Activated CD8-positive, alpha-beta T cell treated with anti-CD3 and anti-CD28 coated beads for 36 hours (primary cell): ENCODE data around the gene EFNA1. TPM values are rescaled to one million over a fixed set of nuclear protein-coding genes. Genes with fewer than 3 reads are reported as not detected.

Experiments used
- ATAC-seq: fragments of 200-7000 bp; cut with Tn5 transposase; one replicate; pipeline ENCODE4 v1.10.0; 2021; ENCODE audit warnings: mild to moderate bottlenecking, moderate library complexity
- CTCF ChIA-PET: fragments of 350-600 bp; sonication (Branson Sonifier 250); formaldehyde crosslinking; loops from one replicate; lab custom pipeline; 2021; ENCODE audit warnings: antibody characterized with exemption; lab: Charles Lee
- POLR2A ChIA-PET: fragments of 350-600 bp; sonication (Branson Sonifier 250); formaldehyde crosslinking; loops from one replicate; lab custom pipeline; 2021; ENCODE audit warnings: antibody characterized with exemption; lab: Charles Lee
- DNase-seq: peaks from one replicate; pipeline ENCODE4 v3.0.0-alpha.2; 2020
- H3K27ac Mint-ChIP-seq: one replicate; pipeline ENCODE4 v1.8.0; 2021; ENCODE audit warnings: mild to moderate bottlenecking, mixed read lengths
- H3K27me3 Mint-ChIP-seq: one replicate; pipeline ENCODE4 v1.8.0; 2021; ENCODE audit warnings: mixed read lengths
- H3K36me3 Mint-ChIP-seq: one replicate; pipeline ENCODE4 v1.8.0; 2021; ENCODE audit warnings: low read depth, mixed read lengths
- H3K4me1 Mint-ChIP-seq: one replicate; pipeline ENCODE4 v1.8.0; 2021; ENCODE audit warnings: low read depth, mixed read lengths
- H3K4me3 Mint-ChIP-seq: one replicate; pipeline ENCODE4 v1.8.0; 2021; ENCODE audit warnings: mild to moderate bottlenecking, moderate library complexity, mixed read lengths
- H3K9me3 Mint-ChIP-seq: one replicate; pipeline ENCODE4 v1.8.0; 2021; ENCODE audit warnings: mixed read lengths
- CTCF ChIP-seq: fragments of 200-600 bp; IDR thresholded peaks from one replicate; pipeline ENCODE4 v1.8.0; 2022; ENCODE audit warnings: antibody characterized with exemption, mild to moderate bottlenecking
- intact Hi-C: fragments of 100-400 bp; cut with micrococcal nuclease; formaldehyde crosslinking; loops from one replicate; pipeline ENCODE4 v1.10.0; 2022
- total RNA-seq, 2 experiments: library from RNA; stranded (reverse); gene quantifications; one replicate each; pipeline ENCODE4 v1.2.3, GENCODE V29; 2021

EFNA1 gene
- total RNA-seq, 2 experiments from 2014 or later = 0.59 to 0.60 TPM

- CTCF ChIA-PET = interaction anchor here (0.9 to 1.6 kb wide), 3 partner anchors 36 to 42 kb away, joined by 3 to 5 read pairs (median 4); no protein-coding TSS in a partner anchor
- Mint-ChIP-seq H3K27ac (peak overlapping the region; percentile 34), H3K27me3 (peaks cover 21% of the 10 kb centered on the region), H3K9me3 (no peaks in the 10 kb centered on the region), H3K4me1 (peaks cover 34% of the 10 kb centered on the region), H3K36me3 (no peaks in the 10 kb centered on the region), H3K4me3 (peak overlapping the region; percentile 73)
- no peak for TF ChIP-seq CTCF
- DNase-seq (peak; percentile 69), ATAC-seq (peak; percentile 64)
- POLR2A ChIA-PET = interaction anchor here (1.2 kb wide), 1 partner anchor 9 kb away, joined by 3 read pairs; the partner anchor contains the start of gene SLC50A1
- intact Hi-C loops = loop anchor here (2.0 kb wide), 1 partner anchor 44 kb away; no protein-coding TSS in a partner anchor
Measured at GRCh38 chr1:155126556-155127104, 1.0 kb upstream of the EFNA1 start.

GRCh38 chr1:155127967-155128754 lies 485 bp downstream of the EFNA1 start:
- Mint-ChIP-seq H3K36me3 (no peaks in the 10 kb centered on the region), H3K4me3 (peak overlapping the region; percentile 73), H3K27me3 (peaks cover 21% of the 10 kb centered on the region), H3K9me3 (no peaks in the 10 kb centered on the region), H3K4me1 (peaks cover 34% of the 10 kb centered on the region), H3K27ac (peak overlapping the region; percentile 14)
- ChIA-PET POLR2A (interaction anchor here (0.7 to 1.3 kb wide), 5 partner anchors 12 to 145 kb away, joined by 3 to 4 read pairs (median 3); partner anchors contain the start of gene DPM3), CTCF (interaction anchor here (0.6 to 5.1 kb wide), 8 partner anchors 9 to 77 kb away, joined by 3 to 31 read pairs (median 6); partner anchors contain the start of genes ADAM15 and KRTCAP2)
- intact Hi-C loops = loop anchor here (2.0 kb wide), 1 partner anchor 45 kb away; no protein-coding TSS in a partner anchor
- no peak for TF ChIP-seq CTCF
- DNase-seq = no peak
- ATAC-seq = no peak

- POLR2A ChIA-PET = interaction anchor here (0.7 to 1.3 kb wide), 5 partner anchors 12 to 145 kb away, joined by 3 to 4 read pairs (median 3); partner anchors contain the start of gene DPM3
- no peak for DNase-seq
Measured at GRCh38 chr1:155128755-155129473, 1.2 kb downstream of the EFNA1 start.

More at GRCh38 chr1:155128755-155129473, 1.2 kb downstream of the EFNA1 start:
- no peaks in the 10 kb centered on the region for H3K9me3 Mint-ChIP-seq
- H3K4me1 Mint-ChIP-seq = peaks cover 34% of the 10 kb centered on the region
- CTCF ChIA-PET = interaction anchor here (0.6 to 5.1 kb wide), 8 partner anchors 8 to 78 kb away, joined by 3 to 31 read pairs (median 6); partner anchors contain the start of genes ADAM15 and KRTCAP2
- peak overlapping the region; percentile 14 for H3K27ac Mint-ChIP-seq
- peaks cover 21% of the 10 kb centered on the region for H3K27me3 Mint-ChIP-seq
- H3K4me3 Mint-ChIP-seq = peak overlapping the region; percentile 73
- H3K36me3 Mint-ChIP-seq = no peaks in the 10 kb centered on the region
- peak; percentile 13 for ATAC-seq
- no peak for TF ChIP-seq CTCF
- intact Hi-C loops = no loop called here
